Activated gamma-delta T cell treated with anti-CD3 and anti-CD28 coated beads, Interleukin-2, amount 50 U/mL, for 16 hours (primary cell): ENCODE results near the gene PHF24.
A peak's percentile ranks its signal among the peaks of the same experiment; 100 is the strongest.

Source experiments
- DNase-seq: peaks from one replicate; pipeline ENCODE4 v3.0.0-alpha.2; 2020; ENCODE audit warnings: low read depth

Gene PHF24

DNA sequence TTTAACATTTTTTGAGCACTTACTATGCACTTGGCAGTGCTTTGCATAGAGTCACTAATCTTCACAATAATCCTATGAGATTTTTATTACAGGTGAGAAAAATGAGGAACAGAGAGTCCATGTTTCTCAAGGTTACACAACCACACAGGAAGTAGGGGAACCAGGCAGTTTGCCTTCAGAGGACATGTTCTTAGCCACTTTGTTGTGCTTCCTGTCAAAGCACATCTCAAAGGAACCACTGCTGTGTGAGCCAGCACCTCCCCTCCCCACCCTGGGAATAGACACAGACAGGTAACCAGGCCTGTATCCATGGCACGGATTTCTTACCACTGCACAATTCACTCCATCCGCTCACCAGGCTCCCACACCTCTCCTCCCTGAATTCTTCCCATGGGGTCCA, 25.1 kb downstream of the PHF24 start:
- DNase-seq, result no peak

DNA sequence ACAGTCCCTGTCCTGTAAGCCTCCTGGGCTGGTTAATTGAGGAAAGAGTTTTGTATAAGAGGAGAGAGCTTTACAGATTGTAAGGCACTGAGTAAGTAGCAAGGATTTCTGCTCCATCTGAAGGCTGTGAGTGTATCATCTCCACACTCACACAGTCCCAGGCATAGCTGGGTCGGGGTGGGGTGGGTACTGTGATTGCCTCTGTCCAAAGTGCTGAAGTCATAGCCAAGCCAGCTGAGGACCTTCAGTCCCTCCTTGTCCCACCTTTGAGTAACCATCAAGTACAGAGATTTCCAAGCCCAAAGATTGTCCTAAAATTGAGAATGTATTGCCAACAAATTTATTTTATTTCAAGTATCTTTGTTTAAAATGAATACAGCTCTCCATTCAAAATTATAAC, 26.0 kb downstream of the PHF24 start:
- no peak for DNase-seq

- DNase-seq, result peak; percentile 29
Measured at GRCh38 chr9:34985311-34985899, 27.3 kb downstream of the PHF24 start.

GRCh38 chr9:34986540-34987047, 28.5 kb downstream of the PHF24 start:
- DNase-seq, result peak; percentile 37

DNA sequence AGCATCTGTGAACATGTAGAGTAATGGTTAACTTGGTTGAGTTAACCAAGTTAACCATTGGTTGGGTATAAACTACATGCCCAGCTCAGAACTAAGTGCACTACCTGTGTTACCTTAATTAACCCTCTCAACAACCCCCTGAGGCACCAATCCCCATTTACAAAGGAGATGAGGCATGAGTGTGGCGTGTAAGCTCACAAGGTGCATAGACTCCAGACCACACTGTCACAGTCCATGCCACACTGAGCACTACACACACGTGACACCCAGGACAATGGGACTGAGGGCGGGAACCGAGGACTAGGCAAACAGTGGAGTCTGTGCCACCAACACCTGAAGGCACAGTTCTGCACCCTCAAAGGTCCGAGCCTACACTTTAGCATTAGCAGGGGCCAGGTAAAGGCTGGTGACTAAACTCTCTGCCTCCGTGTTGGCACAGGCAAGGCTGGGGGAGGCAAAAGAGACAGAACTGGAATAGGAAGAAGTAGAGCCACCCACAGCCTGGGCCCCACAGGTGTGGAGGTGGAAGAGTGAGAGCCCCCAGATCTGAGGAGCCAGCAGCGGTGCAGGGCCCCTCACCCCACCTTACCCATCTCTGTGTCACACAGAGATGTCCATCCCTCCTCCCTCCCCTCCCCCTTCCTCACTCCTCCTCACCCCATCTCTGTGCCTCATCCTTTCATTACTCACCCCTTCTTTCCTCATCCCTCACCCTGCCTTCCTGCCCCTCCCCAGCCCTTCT, 29.2 kb downstream of the PHF24 start:
- no peak for DNase-seq

GRCh38 chr9:34988218-34989002, 30.3 kb downstream of the PHF24 start:
- DNase-seq, result no peak

GRCh38 chr9:34989003-34989945, 31.2 kb downstream of the PHF24 start, which contains the start of gene DNAJB5:
TSS of gene DNAJB5 (plus strand) at chr9:34989745. CDS start at chr9:34990631, 886 bp downstream.
- DNase-seq, result peak; percentile 94

DNA sequence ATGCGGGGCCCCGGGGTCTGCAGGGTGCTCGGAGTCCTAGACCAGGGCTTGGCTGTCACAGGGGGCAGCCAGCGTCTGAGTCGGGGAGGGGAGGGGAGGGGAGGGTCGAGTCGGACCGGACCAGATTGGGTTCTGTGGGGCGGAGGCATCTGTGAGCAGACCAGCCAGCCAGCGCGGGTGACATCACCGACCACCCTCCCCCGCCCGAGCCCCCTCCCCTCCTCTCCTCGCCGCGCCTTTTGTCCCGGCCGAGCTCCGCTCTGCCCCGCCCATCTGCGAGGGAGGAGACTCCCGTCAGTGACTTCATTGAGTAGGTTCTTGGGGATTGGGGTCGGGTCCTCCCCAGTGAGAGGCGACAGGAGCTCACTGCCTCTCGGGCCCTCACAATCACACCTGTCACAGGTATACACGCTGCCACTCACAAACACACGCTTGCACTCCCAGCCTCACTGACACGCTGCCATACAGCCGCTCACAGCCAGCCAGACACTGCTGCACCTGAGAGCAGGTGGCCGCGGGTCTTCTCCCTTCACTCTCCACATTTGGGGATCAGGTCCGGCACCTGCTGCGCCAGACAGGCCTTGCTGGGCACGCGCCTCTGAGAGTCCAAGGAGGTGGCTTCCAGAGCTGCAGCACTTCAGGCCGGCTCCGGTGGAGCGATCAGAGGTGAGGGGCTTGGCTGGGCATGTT, 32.0 kb downstream of the PHF24 start:
- no peak for DNase-seq

- no peak for DNase-seq
Measured at GRCh38 chr9:34990908-34991606, 33.0 kb downstream of the PHF24 start.

- no peak for DNase-seq
Measured at GRCh38 chr9:34991607-34992375, 33.7 kb downstream of the PHF24 start.

DNA sequence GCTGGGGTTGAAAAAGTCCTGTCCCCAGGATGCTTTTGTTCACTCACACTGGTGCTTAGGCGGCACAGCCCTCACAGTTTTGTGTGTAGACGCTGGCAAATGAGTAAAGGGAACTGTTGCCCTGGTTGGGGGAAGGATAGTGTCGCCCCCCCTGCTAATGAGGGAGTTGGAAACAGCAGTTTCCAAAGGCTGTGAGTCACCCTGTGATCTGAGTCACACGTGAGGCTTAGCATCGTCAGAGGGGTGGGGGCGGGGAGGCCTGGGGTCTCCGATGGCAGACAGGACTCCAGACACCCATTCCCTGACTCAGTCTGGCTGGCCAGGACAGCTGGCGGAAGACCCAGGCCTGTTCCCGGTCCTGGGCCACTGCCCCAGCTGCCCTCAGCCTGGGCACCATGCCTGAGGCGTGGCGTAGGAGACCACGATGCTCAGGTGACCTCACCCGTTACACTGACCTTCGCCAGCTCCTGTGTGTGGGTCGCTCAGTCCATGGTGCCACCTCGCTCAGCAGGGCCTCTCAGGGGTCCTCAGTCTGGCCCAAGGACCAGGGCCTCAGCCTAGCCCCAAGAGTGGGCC, 34.4 kb downstream of the PHF24 start:
- DNase-seq, result peak; percentile 24

- no peak for DNase-seq
Measured at GRCh38 chr9:34993502-34994259, 35.6 kb downstream of the PHF24 start.

DNA sequence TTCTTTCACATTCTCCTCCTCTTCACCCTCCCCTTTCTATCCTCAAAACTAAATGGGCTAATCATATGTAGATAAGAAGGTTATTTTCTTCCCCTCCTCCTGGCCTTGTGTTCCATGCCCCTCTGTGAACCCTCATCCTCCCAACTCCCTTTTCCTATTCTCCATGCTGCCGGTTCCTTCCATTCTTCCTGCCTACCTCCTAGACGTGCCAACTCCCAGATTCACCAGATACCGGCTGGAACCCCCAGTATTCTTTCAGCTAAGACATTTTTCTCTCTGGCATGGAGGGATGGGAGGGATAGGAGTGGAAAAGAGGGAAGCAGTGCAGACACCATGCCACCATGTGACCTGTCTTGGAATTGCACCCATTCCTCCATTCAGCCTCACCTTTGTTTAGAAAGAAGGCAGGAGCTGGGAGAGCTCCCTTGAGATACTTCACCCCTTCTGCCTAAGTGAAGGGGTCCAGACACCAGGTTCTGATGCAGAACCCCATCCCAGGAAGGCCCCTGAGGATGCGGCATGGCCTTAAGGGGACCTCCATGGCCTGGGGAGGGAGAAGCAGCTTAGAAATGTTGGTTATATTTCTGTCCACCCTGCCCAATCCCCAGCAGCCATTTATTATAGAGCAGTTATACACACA, 36.3 kb downstream of the PHF24 start:
- no peak for DNase-seq

DNA sequence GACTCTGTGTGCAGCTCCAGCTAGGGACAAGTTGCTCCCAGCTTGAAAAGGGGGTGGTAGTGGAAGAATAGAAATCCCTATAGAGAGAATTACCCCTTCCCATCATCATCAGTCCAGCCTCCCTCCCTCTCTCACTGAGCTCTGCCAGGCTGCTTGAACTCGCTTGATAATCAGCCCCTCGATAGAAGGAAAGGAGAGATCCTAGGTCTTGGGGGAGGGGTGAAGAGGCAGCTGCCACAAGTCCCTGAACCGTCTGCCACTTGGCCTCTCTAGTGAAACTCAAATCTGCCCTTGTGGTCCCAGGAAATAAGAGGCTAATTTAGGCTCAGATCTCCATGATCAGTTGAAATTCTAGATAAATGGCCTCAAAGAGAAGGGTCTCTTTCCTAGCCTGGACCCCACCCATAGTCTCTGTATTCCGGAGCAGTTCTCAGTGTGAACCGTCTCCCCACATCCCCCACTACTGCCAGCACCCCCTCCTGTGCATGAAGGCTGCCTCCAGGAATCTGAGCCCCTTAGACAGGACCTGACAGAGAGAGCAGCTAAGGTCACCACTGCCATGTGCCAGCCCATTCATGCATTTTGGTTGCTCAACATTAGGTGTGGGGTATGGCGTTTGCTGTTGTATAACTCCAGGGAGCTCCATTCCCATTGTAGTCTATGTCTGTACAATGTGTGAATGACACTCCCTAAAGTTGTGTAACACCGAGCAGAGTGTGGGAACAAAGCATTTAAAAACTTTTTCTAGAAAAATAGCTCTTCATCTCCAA, 37.0 kb downstream of the PHF24 start:
- DNase-seq, result no peak

- DNase-seq, result no peak
Measured at GRCh38 chr9:34995670-34996060, 37.6 kb downstream of the PHF24 start.

DNA sequence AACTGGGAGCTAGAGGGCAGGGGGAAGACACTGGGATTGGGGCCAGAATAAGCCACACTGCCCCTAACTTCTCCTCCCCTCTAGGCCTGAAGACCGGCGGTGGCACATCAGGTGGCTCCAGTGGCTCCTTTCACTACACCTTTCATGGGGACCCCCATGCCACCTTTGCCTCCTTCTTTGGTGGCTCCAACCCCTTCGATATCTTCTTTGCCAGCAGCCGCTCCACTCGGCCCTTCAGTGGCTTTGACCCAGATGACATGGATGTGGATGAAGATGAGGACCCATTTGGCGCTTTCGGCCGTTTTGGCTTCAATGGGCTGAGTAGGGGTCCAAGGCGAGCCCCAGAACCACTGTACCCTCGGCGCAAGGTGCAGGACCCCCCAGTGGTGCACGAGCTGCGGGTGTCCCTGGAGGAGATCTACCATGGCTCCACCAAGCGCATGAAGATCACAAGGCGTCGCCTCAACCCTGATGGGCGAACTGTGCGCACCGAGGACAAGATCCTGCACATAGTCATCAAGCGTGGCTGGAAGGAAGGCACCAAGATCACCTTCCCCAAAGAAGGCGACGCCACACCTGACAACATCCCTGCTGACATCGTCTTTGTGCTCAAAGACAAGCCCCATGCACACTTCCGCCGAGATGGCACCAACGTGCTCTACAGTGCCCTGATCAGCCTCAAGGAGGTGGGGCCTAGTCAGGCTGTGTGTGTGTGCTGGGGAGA, 38.3 kb downstream of the PHF24 start:
- no peak for DNase-seq

DNA sequence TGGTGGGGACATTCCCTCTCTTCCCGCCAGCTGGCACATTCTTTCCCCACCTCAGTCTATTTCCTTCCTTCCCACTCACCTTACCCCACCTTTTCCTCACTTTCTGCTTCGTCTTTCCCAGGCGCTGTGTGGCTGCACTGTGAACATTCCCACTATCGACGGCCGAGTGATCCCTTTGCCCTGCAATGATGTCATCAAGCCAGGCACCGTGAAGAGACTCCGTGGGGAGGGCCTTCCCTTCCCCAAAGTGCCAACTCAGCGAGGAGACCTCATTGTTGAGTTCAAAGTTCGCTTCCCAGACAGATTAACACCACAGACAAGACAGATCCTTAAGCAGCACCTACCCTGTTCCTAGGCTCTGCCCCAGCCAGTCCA, 38.8 kb downstream of the PHF24 start:
- no peak for DNase-seq
